Lung (tissue), 12 donors: ENCODE data around the gene AK9. TPM values are rescaled to one million over a fixed set of nuclear protein-coding genes. Genes with fewer than 3 reads are reported as not detected.

ENCODE experiments used
- ATAC-seq: fragments of 200-7000 bp; cut with Tn5 transposase; one replicate; pipeline ENCODE4 v1.9.1; 2020; ENCODE audit warnings: moderate number of reproducible peaks; ENCODE audit not compliant: insufficient read depth, low FRiP score
- DNase-seq, 3 donors: peaks; one replicate each; pipeline ENCODE4 v3.0.0-alpha.2; 2013 to 2017
- H3K27ac ChIP-seq, 2 donors: one replicate each; pipeline ENCODE4 v1.5.1; 2013; ENCODE audit warnings: mild to moderate bottlenecking in 2 of 2, moderate library complexity in 2 of 2, control low read depth in 1 of 2, inconsistent platforms in 1 of 2, low read depth in 1 of 2, low read length in 1 of 2
- H3K27me3 ChIP-seq, 3 donors: one replicate each; pipeline ENCODE4 v1.5.1; 2013; ENCODE audit warnings: low read length in 2 of 3; ENCODE audit not compliant: control insufficient read depth in 3 of 3, insufficient read depth in 3 of 3
- H3K36me3 ChIP-seq, 4 donors: one replicate each; pipeline ENCODE4 v1.5.1; 2013; ENCODE audit warnings: low read length in 4 of 4, mild to moderate bottlenecking in 1 of 4, moderate library complexity in 1 of 4; ENCODE audit not compliant: control insufficient read depth in 4 of 4, insufficient read depth in 4 of 4
- H3K4me1 ChIP-seq, 5 donors: one replicate each; pipeline ENCODE4 v1.5.1; 2013; ENCODE audit warnings: low read length in 5 of 5, mild to moderate bottlenecking in 2 of 5, moderate library complexity in 1 of 5; ENCODE audit not compliant: control insufficient read depth in 5 of 5, insufficient read depth in 5 of 5
- H3K4me3 ChIP-seq: one replicate; pipeline ENCODE4 v1.5.1; 2013; ENCODE audit warnings: mild to moderate bottlenecking, control low read depth, moderate library complexity
- H3K9ac ChIP-seq, 2 donors: one replicate each; pipeline ENCODE4 v1.5.1; 2013; ENCODE audit warnings: low read length in 2 of 2, control low read depth in 1 of 2; ENCODE audit not compliant: insufficient read depth in 1 of 2
- H3K9me3 ChIP-seq, 4 donors: one replicate each; pipeline ENCODE4 v1.5.1; 2013; ENCODE audit warnings: low read length in 3 of 4, mild to moderate bottlenecking in 1 of 4, moderate library complexity in 1 of 4; ENCODE audit not compliant: control insufficient read depth in 4 of 4, insufficient read depth in 3 of 4
- WGBS, 2 donors: extraction: QIAGEN DNeasy Blood & Tissue Kit; methylation state at CpG; one replicate each; pipeline ENCODE4 v1.1.7; 2013; 5-methylcytosine and 5-hydroxymethylcytosine counted together
- polyA plus RNA-seq, 2 donors: library from polyadenylated mRNA; stranded (reverse); fragments of 200-250 nt; gene quantifications; one replicate each; pipeline ENCODE4 v1.2.1, GENCODE V29; 2013
- total RNA-seq, 2 donors: library from RNA; depleted of rRNA in 1 of 2; stranded (reverse); fragments of >200 nt in 1 of 2; gene quantifications; one replicate each; pipeline ENCODE4 v1.2.1, GENCODE V29; 2014 to 2021
- TF ChIP-seq, protein P1 (sequence below): IDR thresholded peaks from 2 replicates; pipeline ENCODE4 v1.5.1; 2012; ENCODE audit warnings: mild to moderate bottlenecking; ENCODE audit errors: control extremely low read depth, extremely low read depth
- donor health status: control.
- donor health status: control.
- donor health status: Bipolar disorder and iron deficiency.
- donor health status: healthy.
- donor health status: DM: yes; HTN: yes; CAD: no.

Gene AK9
- total and polyA plus RNA-seq, 4 donors = 4.1 to 26.3 (median 7.2) TPM

DNA sequence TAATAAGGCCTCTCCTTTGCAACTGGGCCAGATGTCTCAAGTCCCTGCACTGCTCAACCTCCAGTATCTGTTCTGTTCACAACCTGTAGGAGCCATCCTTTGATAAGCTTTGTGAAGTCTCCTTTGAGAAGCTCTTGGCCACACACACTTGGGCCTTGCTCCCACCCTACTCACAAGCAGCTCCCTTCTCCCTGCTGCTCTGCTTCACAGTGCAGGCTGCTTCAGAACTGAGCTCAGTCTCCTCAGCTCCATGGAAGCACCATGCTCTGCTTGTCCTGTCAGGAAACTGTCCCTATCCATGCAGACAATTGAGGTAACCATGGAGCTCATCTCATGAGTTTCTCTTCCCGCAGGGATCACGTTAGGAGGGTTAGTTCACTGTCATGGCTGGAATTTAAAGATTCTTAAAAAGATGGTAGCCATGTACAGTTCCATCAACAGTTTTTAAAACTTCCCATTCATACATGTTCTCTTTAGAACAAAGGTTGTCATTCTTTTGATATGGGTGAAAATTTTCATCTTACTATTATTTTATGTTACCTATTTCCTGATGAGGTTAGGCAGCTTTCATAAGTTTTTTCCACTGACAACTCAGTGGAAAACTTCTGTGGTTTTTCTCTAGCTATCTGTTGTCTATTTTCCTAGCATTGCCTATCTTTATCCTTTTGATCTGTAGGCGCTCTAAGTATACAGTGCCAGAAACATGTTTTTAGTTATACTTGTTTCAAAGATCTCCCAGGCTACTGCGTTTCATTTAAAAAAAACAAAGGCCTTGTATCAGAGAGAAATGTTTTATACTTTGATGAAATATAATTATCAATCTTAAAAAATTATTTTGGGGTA is 62.6 kb downstream of the AK9 start:
- TF ChIP-seq, protein P1, sequence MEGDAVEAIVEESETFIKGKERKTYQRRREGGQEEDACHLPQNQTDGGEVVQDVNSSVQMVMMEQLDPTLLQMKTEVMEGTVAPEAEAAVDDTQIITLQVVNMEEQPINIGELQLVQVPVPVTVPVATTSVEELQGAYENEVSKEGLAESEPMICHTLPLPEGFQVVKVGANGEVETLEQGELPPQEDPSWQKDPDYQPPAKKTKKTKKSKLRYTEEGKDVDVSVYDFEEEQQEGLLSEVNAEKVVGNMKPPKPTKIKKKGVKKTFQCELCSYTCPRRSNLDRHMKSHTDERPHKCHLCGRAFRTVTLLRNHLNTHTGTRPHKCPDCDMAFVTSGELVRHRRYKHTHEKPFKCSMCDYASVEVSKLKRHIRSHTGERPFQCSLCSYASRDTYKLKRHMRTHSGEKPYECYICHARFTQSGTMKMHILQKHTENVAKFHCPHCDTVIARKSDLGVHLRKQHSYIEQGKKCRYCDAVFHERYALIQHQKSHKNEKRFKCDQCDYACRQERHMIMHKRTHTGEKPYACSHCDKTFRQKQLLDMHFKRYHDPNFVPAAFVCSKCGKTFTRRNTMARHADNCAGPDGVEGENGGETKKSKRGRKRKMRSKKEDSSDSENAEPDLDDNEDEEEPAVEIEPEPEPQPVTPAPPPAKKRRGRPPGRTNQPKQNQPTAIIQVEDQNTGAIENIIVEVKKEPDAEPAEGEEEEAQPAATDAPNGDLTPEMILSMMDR = no peak
- no peak overlapping the region for H3K27ac ChIP-seq
- no peak overlapping the region for H3K4me3 ChIP-seq
- H3K9me3 ChIP-seq = peaks cover 0 to 2% (median 0%) of the 10 kb centered on the region in 4 donors
- WGBS, 2 donors = 92 to 93% methylated on average over 4 of the region's 4 CpGs
- H3K4me1 ChIP-seq = no peaks in the 10 kb centered on the region
- H3K27me3 ChIP-seq = no peaks in the 10 kb centered on the region
- no peak for DNase-seq
- peaks cover 0 to 5% (median 0%) of the 10 kb centered on the region in 4 donors for H3K36me3 ChIP-seq
- ATAC-seq = no peak
- H3K9ac ChIP-seq = no peak overlapping the region

DNA sequence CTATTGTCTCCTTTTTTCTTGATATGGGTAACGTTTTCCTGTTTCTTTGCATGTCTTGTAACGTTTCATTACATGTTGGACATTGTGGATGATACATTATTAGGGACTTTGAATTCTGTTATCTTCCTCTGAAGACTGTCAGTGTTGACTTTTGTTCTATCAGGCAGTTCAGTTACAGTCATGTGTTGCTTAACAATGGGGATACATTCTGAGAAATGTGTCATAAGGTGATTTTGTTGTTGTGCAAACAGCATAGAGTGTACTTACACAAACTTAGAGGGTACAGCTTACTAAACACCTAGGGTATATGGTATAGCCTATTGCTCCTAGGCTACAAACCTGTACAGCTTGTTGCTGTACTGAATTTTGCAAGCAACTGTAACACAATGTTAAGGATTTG is 64.7 kb downstream of the AK9 start:
- Histone ChIP-seq H3K9ac (no peak overlapping the region), H3K27me3 (no peaks in the 10 kb centered on the region), H3K4me3 (no peak overlapping the region), H3K36me3 (no peaks in the 10 kb centered on the region), H3K9me3 (peaks cover 0 to 2% (median 0%) of the 10 kb centered on the region in 4 donors), H3K27ac (no peak overlapping the region), H3K4me1 (no peaks in the 10 kb centered on the region)
- 72 to 92% methylated on average over 2 of the region's 2 CpGs for WGBS, 2 donors
- TF ChIP-seq, protein P1 = no peak
- ATAC-seq = no peak
- DNase-seq = no peak

DNA sequence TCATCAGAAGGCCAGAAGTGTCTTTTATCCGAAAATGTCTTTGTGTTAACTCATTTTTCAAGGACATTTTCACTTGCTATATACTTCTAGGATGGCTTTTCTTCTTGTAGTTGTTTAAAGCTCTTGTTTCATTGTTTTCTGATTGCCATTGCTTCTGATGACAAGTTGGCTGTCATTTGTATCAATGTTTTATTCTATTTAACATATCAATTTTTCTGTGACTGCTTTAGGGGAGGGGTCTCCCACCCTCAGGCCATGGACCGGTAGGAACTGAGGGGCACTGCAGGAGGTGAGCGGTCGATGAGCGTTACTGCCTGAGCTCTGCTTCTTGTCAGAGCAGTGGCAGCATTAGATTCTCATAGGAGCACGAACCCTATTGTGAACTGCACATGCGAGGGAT is 65.8 kb downstream of the AK9 start:
- WGBS, 2 donors = 91 to 97% methylated on average over 7 of the region's 7 CpGs

More for the DNA sequence above, 65.8 kb downstream of the AK9 start:
- no peak overlapping the region for H3K4me3 ChIP-seq
- H3K27ac ChIP-seq = no peak overlapping the region
- no peaks in the 10 kb centered on the region for H3K27me3 ChIP-seq
- no peak for ATAC-seq
- no peak for DNase-seq
- H3K4me1 ChIP-seq = no peaks in the 10 kb centered on the region
- no peaks in the 10 kb centered on the region for H3K36me3 ChIP-seq
- H3K9ac ChIP-seq = no peak overlapping the region
- peaks cover 0 to 2% (median 0%) of the 10 kb centered on the region in 4 donors for H3K9me3 ChIP-seq
- TF ChIP-seq, protein P1 = no peak
